HUES6 (cell line): ENCODE results near the gene DICER1.

ENCODE experiments used
- H3K27ac ChIP-seq: 2 replicates; pipeline ENCODE4 v1.7.0; 2013; ENCODE audit warnings: low read depth, mild to moderate bottlenecking, low read length, inconsistent platforms
- H3K27me3 ChIP-seq: 2 replicates; pipeline ENCODE4 v1.6.1; 2013; ENCODE audit warnings: low read length; ENCODE audit not compliant: control insufficient read depth, insufficient read depth
- H3K36me3 ChIP-seq: 2 replicates; pipeline ENCODE4 v1.6.1; 2013; ENCODE audit warnings: low read length; ENCODE audit not compliant: control insufficient read depth, insufficient read depth
- H3K4me1 ChIP-seq: 2 replicates; pipeline ENCODE4 v1.6.1; 2013; ENCODE audit warnings: low read length; ENCODE audit not compliant: control insufficient read depth, insufficient read depth
- H3K4me3 ChIP-seq: 2 replicates; pipeline ENCODE4 v1.5.1; 2013; ENCODE audit warnings: low read depth, low read length
- H3K9ac ChIP-seq: one replicate; pipeline ENCODE4 v1.6.1; 2013; ENCODE audit warnings: mild to moderate bottlenecking, low read length
- H3K9me3 ChIP-seq: 2 replicates; pipeline ENCODE4 v1.6.1; 2013; ENCODE audit warnings: low read depth, low read length; ENCODE audit not compliant: control insufficient read depth, insufficient read depth

Gene DICER1

DNA sequence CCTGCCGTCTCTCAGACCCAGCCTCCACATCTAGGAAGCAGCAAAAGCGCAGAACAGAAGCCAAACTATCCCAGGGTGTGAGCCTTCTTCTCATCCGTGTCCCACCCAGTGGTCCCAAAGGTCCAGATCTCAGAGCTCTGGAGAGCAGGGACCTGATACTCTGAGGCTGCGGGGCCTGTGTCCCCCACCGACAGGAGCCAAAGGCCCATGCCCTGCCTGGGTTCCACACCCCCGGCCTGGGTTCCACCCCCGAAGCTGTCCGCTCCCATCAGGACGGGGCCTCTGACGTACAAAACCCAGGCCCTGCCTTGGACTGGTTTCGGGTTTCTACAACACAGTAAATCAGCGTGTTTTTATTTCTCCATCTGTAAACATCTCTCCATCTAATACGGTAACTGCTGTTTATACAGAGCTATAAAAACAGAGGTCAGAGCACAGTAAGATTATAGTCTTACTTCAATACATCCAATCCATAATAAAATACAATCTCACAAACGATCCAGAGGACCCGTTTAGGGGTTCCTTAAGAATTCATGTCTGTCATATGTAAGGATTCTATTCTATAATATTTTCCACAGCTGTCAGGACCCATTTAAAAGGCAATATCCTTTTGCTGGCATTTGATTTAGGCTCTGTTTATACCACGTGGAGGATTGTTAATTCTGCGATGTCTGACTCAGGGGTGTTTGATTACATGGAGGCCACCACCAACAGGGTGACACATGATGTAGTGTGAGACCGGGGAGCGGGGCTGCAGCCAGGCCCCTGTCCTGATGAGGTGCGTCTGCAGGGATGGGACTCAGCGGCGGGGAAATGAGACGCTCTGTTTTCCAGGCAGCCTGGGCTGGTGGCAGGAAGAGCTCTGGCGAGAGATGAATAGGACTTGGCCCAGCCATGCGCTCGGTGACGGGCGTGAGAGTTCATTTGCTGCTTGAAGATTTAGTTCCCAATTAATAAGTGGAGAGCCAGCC is 110.3 kb downstream of the DICER1 start:
- Histone ChIP-seq H3K27ac (no peak overlapping the region), H3K9ac (no peak overlapping the region), H3K4me3 (no peak overlapping the region), H3K36me3 (no peaks in the 10 kb centered on the region), H3K9me3 (no peaks in the 10 kb centered on the region), H3K27me3 (peaks cover 37% of the 10 kb centered on the region), H3K4me1 (peaks cover 14% of the 10 kb centered on the region; the same call in 1 of the 2 replicates)

DNA sequence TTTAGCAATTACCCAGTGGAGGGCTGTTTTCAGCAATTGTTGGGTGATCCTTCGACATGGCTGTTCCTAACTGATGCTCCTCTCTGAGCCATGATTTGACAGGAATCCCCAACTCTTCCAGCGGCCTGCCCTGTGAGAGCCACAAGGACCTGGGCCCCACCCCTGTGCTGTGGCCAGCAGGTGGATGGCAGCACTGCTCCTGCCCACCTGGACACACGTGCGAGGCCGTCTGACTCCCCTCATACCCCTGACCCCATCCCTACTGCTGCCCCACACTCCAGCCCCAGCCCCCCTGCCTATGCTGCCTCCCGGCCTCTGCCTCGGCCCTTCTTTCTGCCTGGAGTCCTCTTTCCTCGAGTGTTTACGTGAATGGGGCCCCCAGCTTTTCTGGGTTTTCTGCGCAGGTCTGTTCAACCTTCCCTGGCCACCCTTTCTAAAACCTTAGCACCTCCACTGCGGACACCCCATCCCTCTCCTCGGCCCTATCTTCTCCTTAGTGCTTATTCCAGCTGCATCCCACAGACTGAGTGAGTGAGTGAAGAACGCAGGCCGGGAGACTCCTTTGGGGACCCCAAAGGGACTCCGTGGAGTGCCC is 111.4 kb downstream of the DICER1 start:
- no peak overlapping the region for H3K4me3 ChIP-seq
- H3K9ac ChIP-seq = no peak overlapping the region
- no peak overlapping the region for H3K27ac ChIP-seq
- H3K36me3 ChIP-seq = no peaks in the 10 kb centered on the region
- H3K4me1 ChIP-seq = peaks cover 14% of the 10 kb centered on the region; the same call in 1 of the 2 replicates
- H3K9me3 ChIP-seq = no peaks in the 10 kb centered on the region
- peaks cover 36% of the 10 kb centered on the region for H3K27me3 ChIP-seq

GRCh38 chr14:95045106-95045701 is 112.1 kb downstream of the DICER1 start:
- Histone ChIP-seq H3K27me3 (peaks cover 29% of the 10 kb centered on the region), H3K9me3 (no peaks in the 10 kb centered on the region), H3K4me1 (peaks cover 14% of the 10 kb centered on the region; the same call in 1 of the 2 replicates)

DNA sequence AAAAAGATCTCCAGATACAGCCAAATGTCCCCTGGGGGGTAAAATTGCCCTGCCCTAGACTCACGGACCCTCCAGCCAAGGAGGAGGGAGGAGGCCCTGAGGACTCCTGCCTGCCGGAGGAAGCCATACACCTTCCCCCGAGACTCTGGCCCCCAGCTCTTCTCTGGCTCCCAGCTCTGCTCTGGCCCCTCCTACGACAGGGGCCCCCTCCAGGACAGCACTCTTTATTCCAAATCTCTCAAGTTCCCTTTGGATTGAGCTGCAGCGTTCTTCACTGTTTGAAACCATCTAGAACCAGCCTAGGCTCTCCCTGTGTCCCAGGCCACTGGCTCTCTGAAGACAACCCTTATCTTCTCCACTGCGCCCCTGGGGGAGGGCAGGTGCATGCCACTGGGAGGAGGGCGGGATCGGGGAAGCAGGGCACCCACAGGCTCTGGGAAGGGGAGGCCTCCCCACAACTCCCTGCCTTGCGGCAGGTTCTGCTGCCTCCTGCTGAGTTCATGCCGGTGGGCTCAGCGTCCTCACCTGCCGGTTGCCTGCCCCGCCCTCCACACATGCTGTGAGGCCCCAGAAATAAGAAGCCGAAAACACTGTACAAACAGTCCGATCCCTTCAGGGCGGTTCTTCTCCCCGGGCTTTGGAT is 112.7 kb downstream of the DICER1 start:
- Histone ChIP-seq H3K9me3 (no peaks in the 10 kb centered on the region), H3K36me3 (no peaks in the 10 kb centered on the region), H3K4me3 (no peak overlapping the region), H3K4me1 (peaks cover 14% of the 10 kb centered on the region; the same call in 1 of the 2 replicates), H3K27ac (no peak overlapping the region), H3K9ac (no peak overlapping the region), H3K27me3 (peaks cover 23% of the 10 kb centered on the region)

More at GRCh38 chr14:95045106-95045701, 112.1 kb downstream of the DICER1 start:
- H3K9ac ChIP-seq = no peak overlapping the region
- H3K27ac ChIP-seq = no peak overlapping the region
- no peaks in the 10 kb centered on the region for H3K36me3 ChIP-seq
- no peak overlapping the region for H3K4me3 ChIP-seq

GRCh38 chr14:95043732-95044462 is 113.4 kb downstream of the DICER1 start:
- Histone ChIP-seq H3K27me3 (peaks cover 16% of the 10 kb centered on the region), H3K4me3 (no peak overlapping the region), H3K9ac (no peak overlapping the region), H3K27ac (no peak overlapping the region), H3K9me3 (no peaks in the 10 kb centered on the region), H3K4me1 (peaks cover 12% of the 10 kb centered on the region; the same call in 1 of the 2 replicates), H3K36me3 (no peaks in the 10 kb centered on the region)

DNA sequence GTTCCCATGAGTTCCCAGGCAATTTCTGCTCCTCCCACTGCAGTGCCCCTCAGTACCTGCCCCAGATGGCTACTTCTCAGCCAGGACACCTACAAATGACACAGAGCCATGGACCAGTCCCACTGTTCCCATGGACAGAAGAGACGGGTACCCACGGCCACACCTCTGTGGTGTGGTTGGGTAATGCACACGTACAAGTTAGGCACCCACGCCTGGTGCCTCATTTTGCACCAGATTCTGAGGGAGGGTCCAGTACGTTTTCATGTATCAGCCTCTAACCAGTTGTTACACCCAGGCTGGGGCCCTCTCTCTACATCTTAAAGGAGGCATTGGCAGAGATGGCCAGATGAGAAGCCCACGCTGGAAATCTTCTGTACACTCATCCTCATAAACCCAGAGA is 114.0 kb downstream of the DICER1 start:
- no peak overlapping the region for H3K4me3 ChIP-seq
- H3K36me3 ChIP-seq = no peaks in the 10 kb centered on the region
- peaks cover 7% of the 10 kb centered on the region; the same call in 1 of the 2 replicates for H3K4me1 ChIP-seq
- no peak overlapping the region for H3K27ac ChIP-seq
- H3K9ac ChIP-seq = no peak overlapping the region
- H3K27me3 ChIP-seq = peaks cover 10% of the 10 kb centered on the region; the same call in 1 of the 2 replicates
- H3K9me3 ChIP-seq = no peaks in the 10 kb centered on the region

DNA sequence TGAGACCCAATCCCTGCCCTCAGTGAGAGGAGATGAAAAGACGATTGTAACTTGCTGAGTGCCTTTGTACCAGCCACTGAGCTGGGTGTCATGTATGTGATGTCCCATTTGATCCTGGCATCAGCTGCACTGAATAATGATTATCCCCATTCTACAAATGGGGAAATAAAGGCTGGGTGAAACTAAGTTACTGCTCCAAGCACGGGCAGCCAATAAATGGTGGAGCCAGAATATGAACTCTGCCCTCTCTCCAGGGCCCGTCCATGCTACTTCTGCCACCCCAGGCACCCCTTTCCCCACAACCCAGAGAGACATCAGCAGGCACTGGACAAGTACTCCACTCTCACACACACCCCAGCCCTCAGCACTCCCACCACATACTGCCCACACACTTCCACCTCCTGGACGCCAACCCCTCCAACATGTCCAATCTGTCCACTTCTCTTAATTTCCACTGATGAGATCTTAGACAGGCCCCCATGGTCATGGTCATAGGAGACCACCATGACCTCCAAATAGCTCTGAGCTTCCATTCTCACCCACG is 115.8 kb downstream of the DICER1 start:
- Histone ChIP-seq H3K36me3 (no peaks in the 10 kb centered on the region), H3K27ac (no peak overlapping the region), H3K9ac (no peak overlapping the region), H3K9me3 (no peaks in the 10 kb centered on the region), H3K4me1 (peaks cover 7% of the 10 kb centered on the region; the same call in 1 of the 2 replicates), H3K27me3 (peaks cover 3% of the 10 kb centered on the region; the same call in 1 of the 2 replicates), H3K4me3 (no peak overlapping the region)

- H3K4me1 ChIP-seq = peaks cover 7% of the 10 kb centered on the region; the same call in 1 of the 2 replicates
- no peak overlapping the region for H3K27ac ChIP-seq
- H3K27me3 ChIP-seq = peaks cover 3% of the 10 kb centered on the region; the same call in 1 of the 2 replicates
- no peaks in the 10 kb centered on the region for H3K36me3 ChIP-seq
- no peaks in the 10 kb centered on the region for H3K9me3 ChIP-seq
- H3K9ac ChIP-seq = no peak overlapping the region
- H3K4me3 ChIP-seq = no peak overlapping the region
These were observed 116.4 kb downstream of the DICER1 start for GRCh38 chr14:95040708-95041476.

DNA sequence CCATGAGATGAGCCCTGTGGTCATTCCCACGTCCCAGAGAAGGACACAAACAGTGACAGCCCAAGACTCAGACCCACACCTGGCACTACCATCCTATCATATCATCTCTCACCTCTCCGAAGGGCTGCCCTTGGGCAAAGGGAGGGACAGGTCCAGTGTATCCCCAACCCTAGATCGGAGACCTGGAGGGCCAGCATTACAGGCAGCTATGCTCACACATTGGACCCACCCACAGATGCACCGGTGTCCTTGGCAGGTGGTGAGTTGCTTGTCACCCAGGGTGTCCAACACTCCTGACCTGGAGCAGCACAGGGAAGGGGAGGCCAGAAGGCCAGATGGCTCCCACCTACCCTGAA is 117.4 kb downstream of the DICER1 start:
- no peak overlapping the region for H3K27ac ChIP-seq
- H3K36me3 ChIP-seq = no peaks in the 10 kb centered on the region
- H3K4me3 ChIP-seq = no peak overlapping the region
- no peaks in the 10 kb centered on the region for H3K9me3 ChIP-seq
- no peak overlapping the region for H3K9ac ChIP-seq
- no peaks in the 10 kb centered on the region for H3K27me3 ChIP-seq
- peaks cover 3% of the 10 kb centered on the region; the same call in 1 of the 2 replicates for H3K4me1 ChIP-seq
